Measurements from ENCODE around the gene PTPRM.

DNA sequence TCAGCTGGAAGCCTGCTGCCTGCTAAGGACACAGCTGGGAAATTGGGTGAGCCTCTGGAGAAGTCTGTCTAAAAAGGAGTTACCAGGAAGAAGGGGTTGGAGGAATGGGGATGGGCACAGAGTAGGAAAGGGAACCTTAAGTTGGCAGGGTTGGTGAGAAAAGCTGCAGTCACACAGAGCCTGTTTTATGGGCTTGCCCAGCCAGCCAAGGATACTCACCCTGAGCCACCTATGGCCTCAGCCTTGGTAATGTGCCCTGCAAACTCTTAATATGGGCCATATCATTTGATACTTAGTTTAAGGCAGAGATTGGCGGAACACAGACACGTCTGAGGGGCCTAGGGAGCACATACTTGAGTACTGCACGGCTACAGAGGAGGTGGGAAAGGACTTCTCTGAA is 623.9 kb downstream of the PTPRM start:
- TF ChIP-seq EZH2phosphoT487 (IDR thresholded peaks at IDR 0.05; ENCODE audit: insufficient read depth, low read depth) (no peak), EZH2 (IDR thresholded peaks at IDR 0.05; ENCODE audit: insufficient read depth, poor library complexity, severe bottlenecking) (no peak)
